ENCODE measurements around the gene GOLGA8Q. TPM values are rescaled to one million over a fixed set of nuclear protein-coding genes. Genes with fewer than 3 reads are reported as not detected.
"Not testable (repeated sequence)": the region's sequence is repeated elsewhere in the genome, so short reads cannot be mapped to it uniquely, and the experiment has no call there.

GOLGA8Q gene
- total RNA-seq, 6 experiments from 2014 or later, result 0.15 to 0.45 TPM; not detected in 4

DNA sequence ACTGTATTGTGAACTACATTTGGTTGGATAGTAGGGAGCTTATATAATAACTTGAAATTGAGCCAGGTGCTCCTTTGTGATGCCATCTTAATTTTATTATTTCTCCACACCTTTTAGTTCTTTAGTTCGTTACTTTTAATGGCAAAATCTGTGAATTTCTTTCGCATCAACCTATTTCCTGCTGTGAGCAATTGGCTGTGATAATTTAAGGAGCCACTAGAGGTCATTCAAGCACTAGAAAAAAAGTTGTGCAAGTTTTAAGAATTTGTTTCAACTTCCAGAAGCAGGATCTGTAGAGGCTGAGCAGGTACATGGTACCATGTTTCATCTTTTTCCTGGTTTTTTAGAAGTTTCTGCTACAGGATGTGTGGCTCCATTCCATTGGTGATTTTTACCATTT, 47.1 kb downstream of the GOLGA8Q start:
- peak; percentile 2 for DNase-seq
- TF ChIP-seq, protein P1, sequence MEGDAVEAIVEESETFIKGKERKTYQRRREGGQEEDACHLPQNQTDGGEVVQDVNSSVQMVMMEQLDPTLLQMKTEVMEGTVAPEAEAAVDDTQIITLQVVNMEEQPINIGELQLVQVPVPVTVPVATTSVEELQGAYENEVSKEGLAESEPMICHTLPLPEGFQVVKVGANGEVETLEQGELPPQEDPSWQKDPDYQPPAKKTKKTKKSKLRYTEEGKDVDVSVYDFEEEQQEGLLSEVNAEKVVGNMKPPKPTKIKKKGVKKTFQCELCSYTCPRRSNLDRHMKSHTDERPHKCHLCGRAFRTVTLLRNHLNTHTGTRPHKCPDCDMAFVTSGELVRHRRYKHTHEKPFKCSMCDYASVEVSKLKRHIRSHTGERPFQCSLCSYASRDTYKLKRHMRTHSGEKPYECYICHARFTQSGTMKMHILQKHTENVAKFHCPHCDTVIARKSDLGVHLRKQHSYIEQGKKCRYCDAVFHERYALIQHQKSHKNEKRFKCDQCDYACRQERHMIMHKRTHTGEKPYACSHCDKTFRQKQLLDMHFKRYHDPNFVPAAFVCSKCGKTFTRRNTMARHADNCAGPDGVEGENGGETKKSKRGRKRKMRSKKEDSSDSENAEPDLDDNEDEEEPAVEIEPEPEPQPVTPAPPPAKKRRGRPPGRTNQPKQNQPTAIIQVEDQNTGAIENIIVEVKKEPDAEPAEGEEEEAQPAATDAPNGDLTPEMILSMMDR (IDR thresholded peaks at IDR 0.05), result peak; percentile 55
- H3K4me3 Mint-ChIP-seq; H3K4me1 Mint-ChIP-seq (ENCODE audit: low read depth); H3K9me3 Mint-ChIP-seq; H3K27ac Mint-ChIP-seq; H3K36me3 Mint-ChIP-seq (ENCODE audit: low read depth); H3K27me3 Mint-ChIP-seq (ENCODE audit: insufficient read depth): not testable (repeated sequence)

DNA sequence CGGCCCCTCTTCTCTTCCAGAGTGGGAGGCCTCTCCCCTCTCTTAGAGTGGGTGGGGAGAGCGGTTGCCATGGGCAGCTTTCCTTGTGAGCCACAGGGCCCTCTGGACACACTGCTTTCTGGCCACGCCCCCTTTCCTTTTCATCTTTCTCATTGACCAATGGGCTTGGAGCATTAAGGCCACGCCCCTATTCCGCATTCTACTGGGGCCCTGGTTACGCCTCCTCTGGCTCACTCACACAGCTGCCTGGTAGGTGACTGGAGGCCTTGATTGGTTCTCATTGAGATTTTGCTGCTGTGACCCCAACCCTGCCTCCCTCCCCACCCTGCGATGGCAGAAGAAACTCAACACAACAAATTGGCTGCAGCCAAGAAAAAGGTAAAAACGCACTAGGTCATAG, 51.9 kb downstream of the GOLGA8Q start, which contains the start of gene GOLGA8H:
Gene GOLGA8H, plus strand, starts transcription at position 233 of the 400 bp plus-strand sequence. Its CDS starts 98 bp downstream, at position 331.
- not testable (repeated sequence) for H3K27me3 Mint-ChIP-seq (ENCODE audit: insufficient read depth); H3K9me3 Mint-ChIP-seq; H3K4me1 Mint-ChIP-seq (ENCODE audit: low read depth); DNase-seq; H3K4me3 Mint-ChIP-seq; H3K36me3 Mint-ChIP-seq (ENCODE audit: low read depth); H3K27ac Mint-ChIP-seq

Other genes with a start within 250 kb of the GOLGA8Q start
- not detected for gene CHRFAM7A, start 158.5 kb upstream of the GOLGA8Q start, total RNA-seq (2021; fragmentation: NEBNext Ultra II Directional; extraction: Animal tissue kit (Norgen Biotek cat#: 25700))
- under 1 TPM in 5 of 6 experiments, not detected in 1; 0.07 to 0.51 (median 0.28) TPM for gene GOLGA8R, start 137.8 kb upstream of the GOLGA8Q start, total RNA-seq (2021; fragmentation: NEBNext Ultra II Directional; extraction: Animal tissue kit (Norgen Biotek cat#: 25700))
- gene GOLGA8H, start 52.0 kb downstream of the GOLGA8Q start, total RNA-seq (2021; fragmentation: NEBNext Ultra II Directional; extraction: Animal tissue kit (Norgen Biotek cat#: 25700)), result not detected

Data from HFFc6 (cell line).